ENCODE measurements around the gene MCHR1. TPM values are rescaled to one million over a fixed set of nuclear protein-coding genes. Genes with fewer than 3 reads are reported as not detected.

MCHR1 gene
- total and polyA plus RNA-seq, 2 of the 13 experiments (the other 11 are each of a cell fraction or from before 2014, with no cell fraction given) = 0.40 to 0.83 TPM

DNA sequence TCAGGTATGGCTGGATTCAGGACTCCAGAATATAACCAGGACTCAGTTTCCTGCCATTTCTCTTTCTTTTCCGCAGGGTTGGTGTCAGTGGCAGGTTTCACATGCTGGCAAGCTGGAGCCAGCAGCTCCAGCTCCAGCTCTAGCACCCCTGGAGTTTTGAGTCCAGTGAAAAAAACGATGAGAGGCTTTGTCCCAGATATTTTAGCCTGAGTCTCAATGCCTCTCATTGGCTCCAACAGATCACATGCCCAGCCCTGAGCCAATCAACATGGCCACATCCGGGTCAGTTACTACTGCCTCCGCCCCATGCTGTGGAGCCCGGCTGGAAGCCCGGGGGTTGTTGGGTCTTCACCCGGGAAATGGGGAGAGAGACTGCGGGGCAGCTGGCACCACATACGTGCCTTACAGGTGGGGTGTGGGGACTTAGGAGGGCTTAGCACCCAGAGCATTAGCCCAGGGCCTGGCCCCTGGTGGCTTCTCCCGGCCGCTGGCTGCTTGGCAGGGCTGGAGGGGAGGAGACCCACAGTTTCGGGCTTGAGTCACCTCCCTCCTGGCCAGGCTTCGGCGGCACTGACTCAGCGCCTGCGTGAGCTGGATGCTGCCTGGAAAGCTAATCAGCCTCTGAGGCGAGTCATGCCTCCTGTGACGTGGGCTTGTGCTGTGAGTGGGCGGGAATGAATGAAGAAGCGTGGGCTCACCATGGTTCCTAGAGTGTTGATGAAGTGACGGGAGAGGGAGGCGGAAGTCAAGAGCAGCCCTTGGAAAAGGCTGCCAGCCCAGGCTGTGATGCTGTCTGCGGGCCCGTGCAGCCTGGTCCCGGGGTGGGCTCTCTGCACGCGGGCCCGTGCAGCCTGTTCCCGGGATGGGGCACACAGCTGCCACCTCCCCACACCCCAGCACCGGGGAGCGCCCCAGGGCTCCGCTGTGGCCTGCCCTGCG is 27.5 kb upstream of the MCHR1 start (continued):
- TF ChIP-seq ZNF121 (CRISPR knock-in tag; IDR thresholded peaks at IDR 0.05) (peak; percentile 99), ZNF512 (CRISPR knock-in tag; IDR thresholded peaks at IDR 0.05) (no peak), U2AF1 (optimal IDR thresholded peaks at IDR 0.05; ENCODE audit: low read depth, low read length) (peak; percentile 42), JARID2 (CRISPR knock-in tag; IDR thresholded peaks at IDR 0.05; ENCODE audit: insufficient replicate concordance) (no peak), BORCS8-MEF2B (CRISPR knock-in tag; IDR thresholded peaks at IDR 0.05) (peak; percentile 75; the same call in 1 of the 2 replicates), MXD1 (CRISPR knock-in tag; IDR thresholded peaks at IDR 0.05) (peak; percentile 40; the same call in 1 of the 2 replicates), NFATC3 (CRISPR knock-in tag; IDR thresholded peaks at IDR 0.05) (no peak), ZNF772 (CRISPR knock-in tag; IDR thresholded peaks at IDR 0.05) (0 out of 2 replicates have a peak, but pooled peaks have one; percentile 52), MATR3 (CRISPR knock-in tag; IDR thresholded peaks at IDR 0.05) (no peak), SRY (CRISPR knock-in tag; IDR thresholded peaks at IDR 0.05) (no peak; the same call in 1 of the 2 replicates), ZNF672 (CRISPR knock-in tag; IDR thresholded peaks at IDR 0.05) (no peak), MXD3 (CRISPR knock-in tag; IDR thresholded peaks at IDR 0.05) (peak; percentile 69), DRAP1 (CRISPR knock-in tag; IDR thresholded peaks at IDR 0.05) (peak; percentile 98), ZNF782 (CRISPR knock-in tag; IDR thresholded peaks at IDR 0.05; ENCODE audit: borderline replicate concordance) (no peak), SP5 (CRISPR knock-in tag; IDR thresholded peaks at IDR 0.05; ENCODE audit: borderline replicate concordance, low read depth) (no peak; the same call in 1 of the 2 replicates), ZNF883 (CRISPR knock-in tag; IDR thresholded peaks at IDR 0.05; ENCODE audit: not compliant biosample characterization) (peak; percentile 49), POLR2A (IDR thresholded peaks at IDR 0.05; ENCODE audit: insufficient read depth in 1 of 2, low read depth in 2 of 2, low read length in 2 of 2) (peak; percentile 85 to 91), RCOR2 (CRISPR knock-in tag; IDR thresholded peaks at IDR 0.05) (no peak), REXO4 (CRISPR knock-in tag; IDR thresholded peaks at IDR 0.05; ENCODE audit: borderline replicate concordance) (no peak), ZNF563 (CRISPR knock-in tag; IDR thresholded peaks at IDR 0.05) (peak; percentile 95), CREBL2 (CRISPR knock-in tag; IDR thresholded peaks at IDR 0.05; ENCODE audit: borderline replicate concordance) (no peak), PLRG1 (conservative IDR thresholded peaks at IDR 0.05) (no peak)
- TF ChIP-seq, protein P1, sequence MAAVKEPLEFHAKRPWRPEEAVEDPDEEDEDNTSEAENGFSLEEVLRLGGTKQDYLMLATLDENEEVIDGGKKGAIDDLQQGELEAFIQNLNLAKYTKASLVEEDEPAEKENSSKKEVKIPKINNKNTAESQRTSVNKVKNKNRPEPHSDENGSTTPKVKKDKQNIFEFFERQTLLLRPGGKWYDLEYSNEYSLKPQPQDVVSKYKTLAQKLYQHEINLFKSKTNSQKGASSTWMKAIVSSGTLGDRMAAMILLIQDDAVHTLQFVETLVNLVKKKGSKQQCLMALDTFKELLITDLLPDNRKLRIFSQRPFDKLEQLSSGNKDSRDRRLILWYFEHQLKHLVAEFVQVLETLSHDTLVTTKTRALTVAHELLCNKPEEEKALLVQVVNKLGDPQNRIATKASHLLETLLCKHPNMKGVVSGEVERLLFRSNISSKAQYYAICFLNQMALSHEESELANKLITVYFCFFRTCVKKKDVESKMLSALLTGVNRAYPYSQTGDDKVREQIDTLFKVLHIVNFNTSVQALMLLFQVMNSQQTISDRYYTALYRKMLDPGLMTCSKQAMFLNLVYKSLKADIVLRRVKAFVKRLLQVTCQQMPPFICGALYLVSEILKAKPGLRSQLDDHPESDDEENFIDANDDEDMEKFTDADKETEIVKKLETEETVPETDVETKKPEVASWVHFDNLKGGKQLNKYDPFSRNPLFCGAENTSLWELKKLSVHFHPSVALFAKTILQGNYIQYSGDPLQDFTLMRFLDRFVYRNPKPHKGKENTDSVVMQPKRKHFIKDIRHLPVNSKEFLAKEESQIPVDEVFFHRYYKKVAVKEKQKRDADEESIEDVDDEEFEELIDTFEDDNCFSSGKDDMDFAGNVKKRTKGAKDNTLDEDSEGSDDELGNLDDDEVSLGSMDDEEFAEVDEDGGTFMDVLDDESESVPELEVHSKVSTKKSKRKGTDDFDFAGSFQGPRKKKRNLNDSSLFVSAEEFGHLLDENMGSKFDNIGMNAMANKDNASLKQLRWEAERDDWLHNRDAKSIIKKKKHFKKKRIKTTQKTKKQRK (IDR thresholded peaks at IDR 0.05; ENCODE audit: low read length) = no peak

Measured in HepG2 (cell line).